ENCODE measurements around the gene CCDC18. TPM values are rescaled to one million over a fixed set of nuclear protein-coding genes. Genes with fewer than 3 reads are reported as not detected.
"Not testable (repeated sequence)": the region's sequence is repeated elsewhere in the genome, so short reads cannot be mapped to it uniquely, and the experiment has no call there.

CCDC18 gene
- polyA plus RNA-seq, 3 donors: 1.1 to 4.4 (median 2.7) TPM

GRCh38 chr1:93219443-93219842, 38.9 kb downstream of the CCDC18 start:
- WGBS, 3 donors: 69 to 86% (median 70%) methylated on average over 6 of the region's 6 CpGs
- H3K27ac ChIP-seq (ENCODE audit: low read depth, low read length): no peak overlapping the region

- 86 to 99% (median 98%) methylated on average over 5 of the region's 5 CpGs for WGBS, 3 donors
- not testable (repeated sequence) for H3K27ac ChIP-seq (ENCODE audit: low read depth, low read length)
Measured at GRCh38 chr1:93220716-93221115, 40.2 kb downstream of the CCDC18 start.

GRCh38 chr1:93221913-93222312, 41.4 kb downstream of the CCDC18 start:
- 89 to 94% (median 92%) methylated on average over 3 of the region's 3 CpGs for WGBS, 3 donors
- H3K27ac ChIP-seq (ENCODE audit: low read depth, low read length): no peak overlapping the region

- H3K27ac ChIP-seq (ENCODE audit: low read depth, low read length): no peak overlapping the region
- WGBS, 3 donors: 92 to 94% (median 93%) methylated on average over 2 of the region's 2 CpGs
Measured at GRCh38 chr1:93223023-93223675, 42.6 kb downstream of the CCDC18 start.

GRCh38 chr1:93235261-93235660, 54.7 kb downstream of the CCDC18 start:
- no peak overlapping the region for H3K27ac ChIP-seq (ENCODE audit: low read depth, low read length)

GRCh38 chr1:93237021-93237420, 56.5 kb downstream of the CCDC18 start:
- no peak overlapping the region for H3K27ac ChIP-seq (ENCODE audit: low read depth, low read length)

GRCh38 chr1:93238425-93238824, 57.9 kb downstream of the CCDC18 start:
- 96 to 100% (median 99%) methylated on average over 1 of the region's 1 CpG for WGBS, 3 donors
- no peak overlapping the region for H3K27ac ChIP-seq (ENCODE audit: low read depth, low read length)

GRCh38 chr1:93239863-93240262, 59.3 kb downstream of the CCDC18 start:
- WGBS, 3 donors: 78 to 89% (median 83%) methylated on average over 3 of the region's 3 CpGs
- no peak overlapping the region for H3K27ac ChIP-seq (ENCODE audit: low read depth, low read length)

GRCh38 chr1:93243233-93243632, 62.7 kb downstream of the CCDC18 start:
- not testable (repeated sequence) for H3K27ac ChIP-seq (ENCODE audit: low read depth, low read length)
- WGBS, 3 donors: 93 to 100% (median 98%) methylated on average over 3 of the region's 3 CpGs

- 65 to 73% (median 66%) methylated on average over 1 of the region's 1 CpG for WGBS, 3 donors
- no peak overlapping the region for H3K27ac ChIP-seq (ENCODE audit: low read depth, low read length)
Measured at GRCh38 chr1:93244298-93245069, 64.0 kb downstream of the CCDC18 start.

- no peak overlapping the region for H3K27ac ChIP-seq (ENCODE audit: low read depth, low read length)
- WGBS, 3 donors: 97 to 100% (median 98%) methylated on average over 1 of the region's 1 CpG
Measured at GRCh38 chr1:93251966-93252365, 71.4 kb downstream of the CCDC18 start.

GRCh38 chr1:93252598-93252997, 72.1 kb downstream of the CCDC18 start:
- H3K27ac ChIP-seq (ENCODE audit: low read depth, low read length): no peak overlapping the region
- WGBS, 3 donors: 94 to 100% (median 98%) methylated on average over 2 of the region's 2 CpGs

GRCh38 chr1:93253516-93253915, 73.0 kb downstream of the CCDC18 start:
- WGBS, 3 donors: 58 to 75% (median 69%) methylated on average over 3 of the region's 3 CpGs

GRCh38 chr1:93255222-93256079, 74.9 kb downstream of the CCDC18 start:
- H3K27ac ChIP-seq (ENCODE audit: low read depth, low read length): no peak overlapping the region
- WGBS, 3 donors: 88 to 97% (median 93%) methylated on average over 8 of the region's 8 CpGs

More at GRCh38 chr1:93253516-93253915, 73.0 kb downstream of the CCDC18 start:
- no peak overlapping the region for H3K27ac ChIP-seq (ENCODE audit: low read depth, low read length)

- no peak overlapping the region for H3K27ac ChIP-seq (ENCODE audit: low read depth, low read length)
- WGBS, 3 donors: 75 to 98% (median 95%) methylated on average over 2 of the region's 2 CpGs
Measured at GRCh38 chr1:93256433-93256832, 75.9 kb downstream of the CCDC18 start.

GRCh38 chr1:93257889-93258288, 77.4 kb downstream of the CCDC18 start:
- no peak overlapping the region for H3K27ac ChIP-seq (ENCODE audit: low read depth, low read length)

- WGBS, 3 donors: 96 to 100% (median 98%) methylated on average over 3 of the region's 3 CpGs
Measured at GRCh38 chr1:93260726-93261125, 80.2 kb downstream of the CCDC18 start.

GRCh38 chr1:93262645-93263044, 82.1 kb downstream of the CCDC18 start:
- whole genome bisulfite sequencing, 3 donors: 98 to 100% (median 99%) methylated on average over 3 of the region's 3 CpGs
- H3K27ac ChIP-seq (ENCODE audit: low read depth, low read length): no peak overlapping the region

More at GRCh38 chr1:93260726-93261125, 80.2 kb downstream of the CCDC18 start:
- not testable (repeated sequence) for H3K27ac ChIP-seq (ENCODE audit: low read depth, low read length)

- WGBS, 3 donors: 96 to 100% (median 98%) methylated on average over 3 of the region's 3 CpGs
Measured at GRCh38 chr1:93268888-93269287, 88.4 kb downstream of the CCDC18 start.

More at GRCh38 chr1:93268888-93269287, 88.4 kb downstream of the CCDC18 start:
- not testable (repeated sequence) for H3K27ac ChIP-seq (ENCODE audit: low read depth, low read length)
